ENCODE measurements around the gene CNKSR1.

CNKSR1 gene

GRCh38 chr1:26138974-26139558 is 38.2 kb upstream of the CNKSR1 start:
- DNase-seq (ENCODE audit: low spot score): no peak
- in situ Hi-C loops (cut with MboI; ENCODE audit: low pct_unique_long_range_greater_than_20kb, low sequenced_read_pairs, unreplicated experiment): no loop called here
- TF ChIP-seq CTCF (IDR thresholded peaks at IDR 0.05; ENCODE audit: extremely low read depth, insufficient read depth, missing control alignments): no peak

- in situ Hi-C loops (cut with MboI; ENCODE audit: low pct_unique_long_range_greater_than_20kb, low sequenced_read_pairs, unreplicated experiment): no loop called here
- DNase-seq (ENCODE audit: low spot score): no peak
- TF ChIP-seq CTCF (IDR thresholded peaks at IDR 0.05; ENCODE audit: extremely low read depth, insufficient read depth, missing control alignments): no peak
Observed at GRCh38 chr1:26142159-26142558, 35.1 kb upstream of the CNKSR1 start.

- peak; percentile 69 for TF ChIP-seq CTCF (IDR thresholded peaks at IDR 0.05; ENCODE audit: extremely low read depth, insufficient read depth, missing control alignments)
- peak; percentile 67 for DNase-seq (ENCODE audit: low spot score)
- in situ Hi-C loops (cut with MboI; ENCODE audit: low pct_unique_long_range_greater_than_20kb, low sequenced_read_pairs, unreplicated experiment): loop anchor here (5.0 kb wide), 1 partner anchor 38 kb away; no protein-coding TSS in a partner anchor
Observed at GRCh38 chr1:26145041-26145959, 32.0 kb upstream of the CNKSR1 start.

GRCh38 chr1:26145960-26146294 is 31.4 kb upstream of the CNKSR1 start:
- DNase-seq (ENCODE audit: low spot score): no peak
- no peak for TF ChIP-seq CTCF (IDR thresholded peaks at IDR 0.05; ENCODE audit: extremely low read depth, insufficient read depth, missing control alignments)
- in situ Hi-C loops (cut with MboI; ENCODE audit: low pct_unique_long_range_greater_than_20kb, low sequenced_read_pairs, unreplicated experiment): loop anchor here (5.0 kb wide), 1 partner anchor 39 kb away; no protein-coding TSS in a partner anchor

- DNase-seq (ENCODE audit: low spot score): no peak
- TF ChIP-seq CTCF (IDR thresholded peaks at IDR 0.05; ENCODE audit: extremely low read depth, insufficient read depth, missing control alignments): no peak
- in situ Hi-C loops (cut with MboI; ENCODE audit: low pct_unique_long_range_greater_than_20kb, low sequenced_read_pairs, unreplicated experiment): loop anchor here (5.0 kb wide), 1 partner anchor 42 kb away; no protein-coding TSS in a partner anchor
Observed at GRCh38 chr1:26148887-26149286, 28.4 kb upstream of the CNKSR1 start.

GRCh38 chr1:26153966-26154532 is 23.2 kb upstream of the CNKSR1 start:
- no peak for DNase-seq (ENCODE audit: low spot score)
- TF ChIP-seq CTCF (IDR thresholded peaks at IDR 0.05; ENCODE audit: extremely low read depth, insufficient read depth, missing control alignments): no peak
- in situ Hi-C loops (cut with MboI; ENCODE audit: low pct_unique_long_range_greater_than_20kb, low sequenced_read_pairs, unreplicated experiment): no loop called here

All from GM13977 (cell line).